ENCODE results near the gene KAT8. TPM values are rescaled to one million over a fixed set of nuclear protein-coding genes. Genes with fewer than 3 reads are reported as not detected.

The KAT8 gene
- total RNA-seq, 1 donor from 2014 or later = 33.5 TPM

- Histone ChIP-seq H4K20me1 (ENCODE audit: insufficient read depth, low read length) (no peaks in the 10 kb centered on the region), H3K27me3 (ENCODE audit: insufficient read depth, low read length) (no peaks in the 10 kb centered on the region), H3K79me2 (ENCODE audit: insufficient read depth, low read length) (no peaks in the 10 kb centered on the region), H3K4me2 (ENCODE audit: low read length) (no peak overlapping the region), H3K36me3 (ENCODE audit: insufficient read depth, low read length) (no peaks in the 10 kb centered on the region), H3K4me3 (ENCODE audit: insufficient read depth, low read depth, low read length) (no peak overlapping the region), H3K4me1 (ENCODE audit: insufficient read depth, low read length) (peaks cover 17% of the 10 kb centered on the region), H3K9me3 (ENCODE audit: insufficient read depth, low read depth, low read length) (no peaks in the 10 kb centered on the region), H2AFZ (ENCODE audit: low read depth, low read length) (no peak overlapping the region), H3K27ac (ENCODE audit: low read depth, low read length) (no peak overlapping the region), H3K9ac (ENCODE audit: low read length) (no peak overlapping the region)
- no peak for FAIRE-seq
- H3K4me1 Mint-ChIP-seq (ENCODE audit: low read depth, unreplicated experiment) = peaks cover 4% of the 10 kb centered on the region
- H3K4me3 Mint-ChIP-seq (ENCODE audit: unreplicated experiment) = no peak overlapping the region
- TF ChIP-seq EZH2 (IDR thresholded peaks at IDR 0.05; ENCODE audit: insufficient read depth, low read length) (no peak), CTCF (IDR thresholded peaks at IDR 0.05; ENCODE audit: insufficient read depth, low read depth, low read length) (no peak)
- H3K9me3 Mint-ChIP-seq (ENCODE audit: unreplicated experiment) = peaks cover 2% of the 10 kb centered on the region
- no peak for DNase-seq (ENCODE audit: low read depth)
- H3K36me3 Mint-ChIP-seq (ENCODE audit: low read depth, unreplicated experiment) = peaks cover 10% of the 10 kb centered on the region
- no peak overlapping the region for H3K27ac Mint-ChIP-seq (ENCODE audit: unreplicated experiment)
- peaks cover 6% of the 10 kb centered on the region for H3K27me3 Mint-ChIP-seq (ENCODE audit: low read depth, unreplicated experiment)
These were observed 15.6 kb downstream of the KAT8 start for GRCh38 chr16:31133046-31133501.

- H3K4me1 ChIP-seq (ENCODE audit: insufficient read depth, low read length) = peaks cover 27% of the 10 kb centered on the region
- no peaks in the 10 kb centered on the region for H3K27me3 ChIP-seq (ENCODE audit: insufficient read depth, low read length)
- DNase-seq (ENCODE audit: low read depth) (peak; percentile 15), FAIRE-seq (no peak)
- TF ChIP-seq CTCF (IDR thresholded peaks at IDR 0.05; ENCODE audit: insufficient read depth, low read depth, low read length) (no peak), EZH2 (IDR thresholded peaks at IDR 0.05; ENCODE audit: insufficient read depth, low read length) (no peak)
- no peak overlapping the region for H3K27ac Mint-ChIP-seq (ENCODE audit: unreplicated experiment)
- peaks cover 9% of the 10 kb centered on the region for H3K4me1 Mint-ChIP-seq (ENCODE audit: low read depth, unreplicated experiment)
- peaks cover 6% of the 10 kb centered on the region for H3K27me3 Mint-ChIP-seq (ENCODE audit: low read depth, unreplicated experiment)
- H3K4me2 ChIP-seq (ENCODE audit: low read length) = peak overlapping the region; percentile 22
- no peaks in the 10 kb centered on the region for H3K36me3 ChIP-seq (ENCODE audit: insufficient read depth, low read length)
- H3K9me3 Mint-ChIP-seq (ENCODE audit: unreplicated experiment) = peaks cover 2% of the 10 kb centered on the region
- no peaks in the 10 kb centered on the region for H3K9me3 ChIP-seq (ENCODE audit: insufficient read depth, low read depth, low read length)
- no peaks in the 10 kb centered on the region for H4K20me1 ChIP-seq (ENCODE audit: insufficient read depth, low read length)
- peaks cover 6% of the 10 kb centered on the region for H3K36me3 Mint-ChIP-seq (ENCODE audit: low read depth, unreplicated experiment)
- H3K9ac ChIP-seq (ENCODE audit: low read length) = no peak overlapping the region
- no peak overlapping the region for H3K4me3 Mint-ChIP-seq (ENCODE audit: unreplicated experiment)
- H2AFZ ChIP-seq (ENCODE audit: low read depth, low read length) = no peak overlapping the region
- no peak overlapping the region for H3K4me3 ChIP-seq (ENCODE audit: insufficient read depth, low read depth, low read length)
- H3K27ac ChIP-seq (ENCODE audit: low read depth, low read length) = no peak overlapping the region
- H3K79me2 ChIP-seq (ENCODE audit: insufficient read depth, low read length) = no peaks in the 10 kb centered on the region
These were observed 16.7 kb downstream of the KAT8 start for GRCh38 chr16:31134091-31134571.
